NCI-H146 treated with DMSO at 0.1 percent for 48 hours (cell line): Measurements from ENCODE around the gene HDAC4.

ENCODE experiments used
- DNase-seq: peaks from one replicate; lab custom pipeline; 2025; ENCODE audit not compliant: unreplicated experiment; lab: John Stamatoyannopoulos, UW

HDAC4 gene

GRCh38 chr2:239025096-239025801 lies 375.6 kb downstream of the HDAC4 start:
- DNase-seq = no peak

GRCh38 chr2:239024226-239024625 lies 376.6 kb downstream of the HDAC4 start:
- DNase-seq = no peak

GRCh38 chr2:239022437-239023260 lies 378.2 kb downstream of the HDAC4 start:
- DNase-seq = no peak

GRCh38 chr2:239021651-239022436 lies 379.0 kb downstream of the HDAC4 start:
- no peak for DNase-seq

- no peak for DNase-seq
Observed at GRCh38 chr2:239021224-239021623, 379.6 kb downstream of the HDAC4 start.

- no peak for DNase-seq
Observed at GRCh38 chr2:239020541-239021041, 380.2 kb downstream of the HDAC4 start.

GRCh38 chr2:239019183-239019581 lies 381.6 kb downstream of the HDAC4 start:
- no peak for DNase-seq

- no peak for DNase-seq
Observed at GRCh38 chr2:239018271-239019182, 382.3 kb downstream of the HDAC4 start.

- DNase-seq = no peak
Observed at GRCh38 chr2:239017491-239018098, 383.2 kb downstream of the HDAC4 start.

- DNase-seq = no peak
Observed at GRCh38 chr2:239015901-239016675, 384.7 kb downstream of the HDAC4 start.

GRCh38 chr2:239015218-239015900 lies 385.5 kb downstream of the HDAC4 start:
- no peak for DNase-seq

GRCh38 chr2:239014458-239015217 lies 386.2 kb downstream of the HDAC4 start:
- DNase-seq = no peak

GRCh38 chr2:239013678-239013976 lies 387.2 kb downstream of the HDAC4 start:
- DNase-seq = no peak

GRCh38 chr2:239012936-239013677 lies 387.7 kb downstream of the HDAC4 start:
- DNase-seq = no peak

GRCh38 chr2:239012228-239012627 lies 388.6 kb downstream of the HDAC4 start:
- DNase-seq = no peak

- no peak for DNase-seq
Observed at GRCh38 chr2:239009589-239009961, 391.2 kb downstream of the HDAC4 start.
